ENCODE data around the gene CD48.

Gene CD48

DNA sequence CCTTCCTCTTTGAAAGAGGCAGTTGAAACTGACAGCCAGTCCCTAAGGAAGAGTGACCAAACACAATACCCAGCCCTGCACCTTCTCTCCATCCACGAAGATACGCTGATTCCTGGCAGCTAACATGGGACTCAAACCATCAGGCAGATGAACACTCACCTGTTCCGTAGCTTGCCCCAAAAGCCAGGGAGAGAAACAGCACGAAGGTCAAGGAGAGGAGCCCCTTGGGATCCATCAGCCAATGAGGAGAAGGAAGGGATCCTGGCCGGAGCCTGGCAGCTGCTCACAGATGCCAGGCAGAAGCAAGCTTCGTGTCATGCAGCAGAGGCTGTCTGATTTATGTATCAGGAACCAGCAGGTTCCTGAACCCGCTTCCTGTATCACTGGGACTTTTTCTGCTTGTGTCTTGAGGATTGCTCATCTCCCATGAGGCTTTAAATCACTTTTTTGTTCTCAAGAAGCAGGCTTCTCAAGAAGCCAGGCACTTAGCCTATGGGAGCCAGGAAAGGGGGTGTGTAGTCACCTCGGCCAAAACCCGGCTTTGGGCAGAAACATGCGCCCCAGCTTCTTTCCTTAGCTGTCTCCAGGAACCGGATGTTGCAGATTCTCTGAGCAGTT lies 64.8 kb downstream of the CD48 start, which contains the start of gene SLAMF1:
Gene SLAMF1, minus strand, starts transcription at position 334 of the 618 bp plus-strand sequence. Its CDS starts 99 bp downstream, at position 235.
- no peak for DNase-seq

DNA sequence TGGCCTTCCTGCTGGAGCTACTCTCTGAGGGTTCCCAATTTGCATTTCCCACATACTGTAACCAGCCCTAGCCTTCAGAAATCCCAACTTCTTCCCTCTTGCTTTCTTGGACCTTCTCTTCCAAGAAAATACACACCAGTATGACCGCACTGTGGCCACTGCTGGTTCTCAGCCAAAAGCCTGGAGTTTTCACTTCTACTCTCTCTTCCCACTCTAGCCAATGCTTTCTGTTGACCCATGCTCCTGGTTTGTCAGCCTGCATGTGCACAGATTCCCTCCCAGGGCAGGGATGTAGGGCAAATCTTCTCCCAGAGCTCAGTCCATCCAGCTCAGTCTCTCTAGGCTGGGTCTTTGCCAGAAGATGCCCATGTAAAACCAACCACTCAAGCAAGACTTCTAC lies 65.4 kb downstream of the CD48 start:
- no peak for DNase-seq

DNA sequence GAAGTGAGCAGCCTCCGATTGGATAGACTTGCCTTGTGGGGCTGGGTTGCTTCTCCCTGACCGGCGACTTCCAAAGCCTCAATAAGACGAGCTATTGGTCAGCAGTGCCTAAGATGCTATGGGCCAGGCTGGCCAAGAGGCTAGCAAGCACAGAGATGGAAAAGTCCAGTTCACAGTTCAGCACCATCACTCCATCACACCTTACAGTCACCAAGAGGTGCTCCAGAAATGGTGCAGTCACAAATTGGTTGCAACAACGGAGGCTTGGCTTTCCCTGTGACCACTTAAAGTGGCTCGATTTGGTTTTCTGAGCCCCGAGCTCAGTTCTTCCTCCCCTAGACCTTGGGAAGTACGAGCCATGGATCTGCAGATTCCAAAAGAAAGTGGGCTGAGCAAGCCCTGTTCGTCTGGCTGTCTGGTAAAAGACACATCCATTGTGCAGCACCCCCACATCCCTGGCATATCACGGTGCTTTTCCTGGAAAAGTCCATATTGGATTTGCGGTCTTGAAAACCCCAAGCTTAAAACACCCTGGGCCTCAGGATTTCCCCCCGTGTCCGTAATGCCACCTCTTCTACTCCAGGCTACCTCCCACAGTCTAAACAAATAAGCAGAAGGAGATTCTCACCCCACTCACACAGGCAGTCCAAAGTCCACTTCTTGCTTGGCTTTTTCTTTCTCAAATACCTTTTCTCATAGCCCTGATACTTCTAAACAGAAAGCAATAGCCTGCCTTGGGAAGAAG lies 66.1 kb downstream of the CD48 start:
- no peak for DNase-seq

DNA sequence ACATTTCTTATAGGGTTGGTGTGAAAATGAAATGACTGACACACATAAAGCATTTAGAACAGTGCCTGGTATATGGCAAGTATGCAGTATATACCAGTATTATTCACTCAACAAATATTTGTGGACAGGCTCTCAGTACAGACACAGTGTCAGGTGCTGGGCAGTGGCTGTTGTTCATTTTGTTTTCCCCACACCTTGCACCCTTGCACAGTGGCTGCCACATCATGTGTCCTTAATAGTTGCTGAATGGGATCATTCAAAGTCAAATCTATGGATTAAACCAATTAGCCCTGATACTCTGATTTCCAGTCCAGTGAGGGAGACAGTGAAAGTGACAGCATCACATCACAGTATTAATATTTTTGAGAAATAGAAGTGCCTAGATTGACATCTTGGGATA lies 67.2 kb downstream of the CD48 start:
- no peak for DNase-seq

DNA sequence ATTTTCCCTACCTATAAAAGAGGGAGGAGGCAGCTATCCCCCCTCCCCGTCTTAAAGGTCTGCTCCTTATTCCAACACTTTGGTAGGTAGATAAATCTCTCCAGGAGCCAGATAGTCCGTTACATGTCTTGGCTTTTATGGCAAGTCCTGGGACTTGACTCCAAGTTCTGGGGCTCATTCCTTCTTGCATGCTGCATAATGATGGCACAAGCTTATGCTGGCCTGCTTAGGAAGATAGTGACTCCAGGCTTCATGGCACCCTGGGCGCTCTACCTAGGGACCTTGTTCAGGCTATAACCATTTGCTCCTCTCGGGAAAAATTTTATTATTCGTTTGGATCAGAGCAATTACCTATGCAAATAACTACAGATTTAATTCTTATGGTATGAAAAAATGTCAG lies 68.5 kb downstream of the CD48 start:
- no peak for DNase-seq

DNA sequence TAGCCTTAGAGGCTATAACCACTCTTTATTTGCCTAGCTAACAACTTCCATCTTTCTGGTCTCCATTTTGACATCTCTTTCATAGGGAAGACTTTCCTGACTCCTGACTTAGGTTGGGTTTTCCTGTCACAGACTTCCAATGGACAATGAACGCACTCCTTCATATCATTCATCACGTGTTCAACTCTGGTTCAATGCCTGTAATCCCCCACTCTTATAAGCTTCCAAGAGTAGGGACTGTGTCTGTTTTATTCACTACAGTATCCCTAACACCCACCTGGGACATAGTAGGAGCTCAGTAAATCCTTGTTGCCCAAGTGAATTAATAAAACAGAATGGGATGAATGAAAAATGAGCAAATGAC lies 69.4 kb downstream of the CD48 start:
- no peak for DNase-seq

DNA sequence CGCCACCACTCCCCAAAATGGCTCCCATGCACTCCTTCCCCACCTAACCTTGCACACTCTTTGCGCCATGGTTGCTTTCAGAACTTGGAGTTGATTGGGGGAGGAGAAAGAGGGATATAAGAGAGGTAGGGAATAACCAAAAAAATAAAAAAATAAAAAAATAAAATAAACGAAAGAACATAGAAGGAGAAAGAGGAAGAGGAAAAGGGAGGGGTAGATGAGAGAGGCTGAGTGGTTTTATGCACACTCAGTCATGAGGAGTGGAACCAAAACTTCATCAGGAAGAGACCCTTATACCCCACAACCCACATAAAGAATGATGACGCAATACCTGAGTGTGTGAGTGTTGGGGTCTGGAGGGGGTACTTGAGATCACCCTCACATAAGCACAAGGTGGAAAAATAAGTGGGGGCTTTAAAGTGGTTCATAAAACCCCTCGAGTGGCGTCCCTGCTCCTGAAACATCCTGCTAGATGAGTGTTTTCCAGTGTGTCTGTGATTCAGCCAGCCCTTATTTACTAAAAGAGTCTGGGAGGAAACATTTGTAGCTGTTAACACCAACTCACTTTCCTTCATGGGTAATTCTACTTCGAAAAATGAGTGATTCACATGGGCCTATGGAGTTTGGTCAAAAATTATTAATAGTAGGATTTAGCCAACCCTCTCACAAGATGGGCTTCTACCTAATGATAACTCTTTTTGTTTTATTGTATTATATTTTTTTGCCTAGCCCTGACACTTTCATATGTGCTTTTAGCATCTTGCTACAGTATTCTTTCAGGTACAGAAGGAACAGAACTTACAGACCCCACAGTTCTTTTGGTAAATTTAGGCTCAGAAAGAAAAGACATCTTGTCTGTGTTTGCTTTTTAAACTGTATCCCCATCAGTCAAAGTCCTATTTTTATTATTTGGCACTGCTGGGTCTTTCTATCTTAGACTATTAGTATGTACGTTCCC lies 70.0 kb downstream of the CD48 start:
- no peak for DNase-seq

DNA sequence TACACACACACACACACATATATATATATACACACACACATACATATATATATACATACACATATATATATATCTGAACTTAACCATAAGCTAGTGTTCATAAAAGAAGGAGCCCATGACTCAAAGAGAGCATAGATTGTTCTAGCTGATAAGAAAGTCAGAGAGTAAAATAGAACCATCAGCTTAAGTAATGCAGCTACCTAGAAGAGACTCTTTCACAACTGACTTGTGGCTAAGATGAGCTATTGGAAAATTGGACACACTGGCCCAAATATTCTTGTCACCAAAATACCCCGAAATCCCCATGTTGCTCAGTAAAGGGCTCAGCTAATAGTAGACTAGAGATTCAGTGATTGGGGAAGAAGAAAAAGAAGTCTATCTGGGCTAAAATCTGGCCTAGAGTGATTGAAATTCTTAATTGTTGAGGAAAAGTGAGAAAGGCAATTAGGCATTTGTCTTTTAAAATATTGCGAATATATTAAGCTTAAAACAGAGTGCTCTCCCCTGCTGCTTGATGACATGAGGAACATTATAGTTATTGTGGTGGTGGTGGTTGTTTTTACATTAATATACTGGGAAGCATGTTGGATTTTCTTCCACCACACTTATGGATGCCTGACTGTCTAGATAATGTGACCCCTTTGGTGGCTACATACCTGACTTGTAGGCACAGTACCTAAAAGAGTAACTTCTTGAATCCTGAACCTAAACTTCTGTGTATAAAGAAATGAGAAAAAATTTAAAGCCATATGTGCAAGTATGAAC lies 71.1 kb downstream of the CD48 start:
- DNase-seq: no peak

DNA sequence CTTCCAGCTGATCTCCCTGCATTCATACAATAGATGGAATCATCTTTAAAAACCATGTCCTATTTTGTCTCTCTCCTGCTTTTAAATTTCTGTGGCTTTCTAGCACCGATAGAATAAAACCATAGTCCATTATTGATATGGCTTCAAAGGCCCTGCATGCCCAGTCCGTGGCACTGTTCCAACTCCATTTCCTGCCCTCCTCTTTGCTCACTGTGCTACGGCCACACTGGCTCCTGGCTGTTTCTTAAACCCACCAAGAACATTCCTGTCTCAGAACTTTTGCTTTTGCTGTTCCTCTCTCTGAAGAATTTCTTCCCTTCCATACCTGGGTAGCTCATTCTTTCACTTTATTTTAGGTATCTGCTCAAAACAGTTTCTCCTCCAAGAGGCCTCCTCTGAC lies 72.0 kb downstream of the CD48 start:
- DNase-seq: no peak

DNA sequence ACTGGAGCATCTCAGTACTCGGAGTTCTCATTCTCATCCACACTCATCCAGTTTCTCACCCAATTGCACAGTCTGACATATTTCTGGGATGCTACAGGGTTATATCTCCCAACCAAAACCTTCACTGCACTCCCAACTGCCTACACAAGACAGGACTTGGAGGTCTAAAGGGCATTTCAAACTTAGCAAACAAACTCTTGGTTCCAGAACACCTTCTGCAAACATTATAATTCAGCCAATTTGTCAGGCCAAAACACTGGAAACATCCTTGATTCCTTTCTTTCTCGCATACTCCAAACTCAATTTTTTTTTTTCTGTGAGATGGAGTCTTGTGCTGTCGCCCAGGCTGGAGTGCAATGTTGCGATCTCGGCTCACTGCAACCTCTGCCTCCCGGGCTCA lies 72.7 kb downstream of the CD48 start:
- no peak for DNase-seq

DNA sequence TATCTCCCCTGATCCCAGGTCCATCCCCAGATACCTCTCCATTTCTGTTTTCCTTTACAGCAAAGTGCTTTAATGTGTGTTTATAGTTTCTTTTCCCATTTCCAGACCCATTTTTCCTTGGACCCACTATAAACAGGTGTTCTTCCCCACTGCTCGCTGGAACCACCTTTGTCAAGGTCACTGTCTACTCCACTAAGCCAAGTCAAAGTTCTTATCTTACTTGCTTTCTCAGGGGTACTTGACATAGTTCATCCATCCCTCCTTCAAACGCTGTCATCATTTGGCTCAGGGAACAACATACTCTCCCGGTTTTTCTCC lies 73.1 kb downstream of the CD48 start:
- DNase-seq: no peak

DNA sequence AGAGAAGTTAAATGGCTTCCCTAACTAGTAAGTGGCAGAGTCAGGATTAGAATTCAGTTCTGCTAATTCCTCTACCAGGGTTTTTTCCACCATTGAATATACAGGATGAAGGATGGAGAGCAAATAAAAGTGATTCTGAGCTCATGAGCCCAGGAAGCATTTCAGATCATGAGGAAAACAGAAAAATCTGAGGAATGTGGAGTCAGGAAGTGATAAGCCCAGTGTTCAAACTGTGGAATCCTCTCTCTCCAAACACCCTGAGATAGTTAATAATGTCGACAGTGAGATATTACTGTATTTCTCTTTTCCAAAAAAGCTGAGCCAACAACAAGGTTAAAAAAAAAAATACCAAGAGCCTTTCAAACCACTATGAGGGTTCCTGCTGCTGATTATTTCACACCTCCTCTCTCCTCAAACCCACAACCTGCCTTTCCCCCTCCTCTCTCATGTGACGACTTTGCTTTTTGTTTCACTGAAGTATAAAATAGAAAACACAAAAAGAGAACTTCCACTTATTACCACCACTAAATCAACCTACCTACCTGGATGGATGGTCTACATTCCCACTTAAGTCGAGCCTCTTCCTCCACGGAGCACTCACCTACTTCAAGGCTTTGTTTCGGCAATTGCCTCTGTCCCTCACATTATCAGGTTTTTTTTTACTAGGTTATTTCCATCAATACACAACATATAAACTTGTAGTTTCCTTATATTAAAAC lies 73.6 kb downstream of the CD48 start:
- DNase-seq: no peak

DNA sequence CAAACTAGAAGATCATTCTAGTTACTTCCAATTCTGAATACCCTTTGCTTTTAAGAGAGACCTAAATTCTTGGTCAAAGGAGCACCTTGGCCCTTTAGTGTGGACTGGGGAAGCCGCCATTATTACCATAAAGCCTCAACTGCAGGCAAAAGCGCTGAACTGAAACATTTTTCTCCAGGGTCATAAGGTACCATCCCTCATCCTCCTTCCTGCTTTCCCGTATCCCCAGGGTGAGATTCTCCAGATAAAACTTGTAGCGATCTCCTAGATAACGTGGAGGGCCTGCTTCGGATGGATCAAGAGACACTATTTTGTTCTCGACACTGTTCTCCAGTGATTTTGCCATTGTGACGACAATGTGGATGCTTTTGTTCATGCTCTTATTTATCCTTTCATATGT lies 74.6 kb downstream of the CD48 start:
- DNase-seq: no peak

DNA sequence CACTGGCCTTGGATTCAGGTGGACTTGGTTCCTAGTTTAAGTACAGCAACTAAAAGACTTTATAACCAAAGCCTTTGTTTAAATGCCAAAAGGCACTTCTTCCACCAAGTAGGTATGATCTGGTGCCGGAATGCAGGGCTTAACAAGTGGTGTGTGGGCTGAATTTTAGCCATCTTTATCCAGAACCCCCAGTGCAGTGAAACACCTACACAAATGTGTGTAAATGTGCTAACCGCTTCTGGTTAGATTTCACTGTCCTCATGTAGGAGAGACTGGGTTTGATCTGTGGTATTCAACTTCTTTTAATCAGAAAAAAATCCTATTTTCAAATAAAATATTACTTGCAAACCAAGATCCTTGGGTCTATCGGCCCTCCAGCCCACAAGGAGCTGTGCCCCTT lies 75.1 kb downstream of the CD48 start:
- DNase-seq: no peak

DNA sequence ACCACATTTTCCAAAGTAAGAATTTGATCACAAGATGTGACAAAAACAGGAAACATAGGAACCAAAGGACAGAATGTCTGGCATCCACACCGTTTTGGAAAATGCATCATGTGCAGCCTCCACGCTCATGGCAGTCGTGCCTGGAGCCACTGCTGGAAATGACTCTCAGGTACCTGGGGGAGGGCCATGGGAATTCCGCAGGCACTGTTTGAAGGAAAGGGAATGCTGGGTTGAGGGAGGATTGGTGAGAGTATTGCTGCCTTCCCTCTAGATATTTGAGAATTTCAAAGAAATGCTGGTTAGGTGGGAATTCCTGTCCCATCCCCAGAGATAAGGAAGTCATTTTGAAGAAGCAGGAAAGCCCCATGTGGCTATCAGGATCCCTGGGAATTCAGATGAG lies 75.5 kb downstream of the CD48 start:
- DNase-seq: no peak

DNA sequence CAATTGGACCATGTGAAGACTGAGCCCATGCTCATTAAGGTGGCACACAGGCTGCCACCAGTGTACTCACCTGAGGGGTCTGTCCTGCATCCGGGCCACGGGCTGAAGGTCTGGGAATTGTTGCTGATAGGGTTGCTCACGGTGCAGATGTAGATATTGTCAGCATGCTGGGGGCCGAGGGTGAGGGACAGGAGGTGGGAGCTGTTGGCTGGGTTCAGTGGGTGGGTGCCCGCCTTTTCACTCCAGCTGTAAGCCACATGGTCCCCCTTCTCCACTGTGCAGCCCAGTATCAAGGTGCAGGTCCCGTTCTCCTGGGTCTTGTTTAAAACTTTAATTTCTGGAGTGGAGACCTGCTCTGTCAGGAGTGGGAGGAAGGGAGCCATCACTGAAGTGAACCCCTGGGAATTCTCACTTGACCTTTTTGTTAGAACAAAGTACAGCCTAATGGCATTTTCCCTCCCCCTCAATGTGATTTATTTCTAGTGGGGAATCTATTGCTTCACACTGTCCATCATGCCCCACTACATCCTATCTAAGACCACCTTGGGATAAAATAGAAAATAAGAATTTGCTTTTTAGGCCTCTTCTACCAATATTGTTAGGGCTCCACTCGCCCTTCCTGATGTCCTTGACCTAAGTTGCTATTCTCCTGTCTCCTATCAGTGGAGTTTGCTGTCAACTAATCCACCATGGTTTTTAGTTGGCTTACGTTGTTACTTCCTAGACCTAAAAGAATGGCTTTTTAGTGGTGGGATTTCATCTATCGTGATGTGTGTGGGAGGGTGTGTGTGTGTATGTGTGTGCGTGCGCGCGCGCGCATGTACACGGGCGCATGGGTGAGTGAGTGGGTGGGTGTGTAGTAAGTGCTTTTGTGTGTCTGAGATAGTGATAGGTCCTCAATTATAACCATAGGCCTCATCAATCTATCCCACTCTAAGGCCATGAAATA lies 76.8 kb downstream of the CD48 start:
- no peak for DNase-seq

DNA sequence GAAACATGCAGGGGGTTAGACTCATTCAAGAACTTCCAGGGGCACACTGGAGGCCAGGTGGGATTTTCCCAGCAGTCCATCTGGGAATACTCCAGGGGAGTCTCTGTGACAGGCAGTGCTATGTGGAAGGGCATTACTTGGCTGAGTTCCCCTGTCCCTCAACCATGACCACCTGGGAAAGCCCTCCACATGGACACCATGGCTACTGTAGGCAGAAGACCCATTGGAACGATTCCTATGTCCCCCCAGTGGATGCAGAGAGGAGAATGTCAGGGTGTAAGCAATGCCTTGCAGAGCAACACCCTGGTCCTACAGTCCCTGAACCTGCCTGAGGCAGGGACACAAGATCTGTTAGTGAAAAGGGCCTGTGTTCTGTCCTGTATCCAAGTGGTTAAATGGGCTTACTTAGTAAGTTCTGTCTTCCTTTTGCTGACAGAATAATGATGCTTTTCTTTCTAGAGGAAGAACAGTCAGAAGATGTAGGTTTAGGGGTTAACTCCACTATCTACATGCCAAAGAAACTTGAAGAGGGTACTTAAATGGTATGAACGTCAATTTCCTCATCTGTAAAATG lies 78.2 kb downstream of the CD48 start:
- no peak for DNase-seq

DNA sequence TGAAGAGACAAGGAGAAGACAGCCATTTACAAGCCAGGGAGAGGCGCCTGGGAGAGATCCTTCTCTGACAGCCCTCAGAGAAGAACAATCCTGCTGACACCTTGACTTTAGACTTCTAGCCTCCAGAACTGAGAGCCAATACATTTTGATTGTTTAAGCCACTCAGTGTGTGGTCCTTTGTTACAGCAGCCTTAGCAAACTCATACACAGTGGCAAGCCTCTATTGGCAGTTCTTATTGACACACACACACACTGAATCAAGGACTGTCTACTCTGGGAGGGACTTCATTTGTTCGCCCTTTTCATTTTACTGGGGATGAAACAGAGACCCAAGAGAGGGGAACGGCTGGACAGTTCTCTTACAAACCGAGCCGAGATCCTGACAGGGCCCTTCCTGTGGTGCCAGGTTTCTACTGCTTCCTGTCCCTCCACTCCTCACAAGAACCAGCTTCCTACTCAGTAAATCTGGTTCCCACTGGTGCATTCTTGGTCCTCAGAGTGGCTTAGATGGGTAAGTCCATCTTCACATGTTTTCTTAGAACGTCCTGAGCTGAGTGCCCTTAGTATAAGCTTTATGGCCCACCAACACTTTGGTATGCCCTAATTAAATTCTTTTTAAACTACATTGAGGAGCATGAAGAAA lies 79.5 kb downstream of the CD48 start:
- DNase-seq: no peak

DNA sequence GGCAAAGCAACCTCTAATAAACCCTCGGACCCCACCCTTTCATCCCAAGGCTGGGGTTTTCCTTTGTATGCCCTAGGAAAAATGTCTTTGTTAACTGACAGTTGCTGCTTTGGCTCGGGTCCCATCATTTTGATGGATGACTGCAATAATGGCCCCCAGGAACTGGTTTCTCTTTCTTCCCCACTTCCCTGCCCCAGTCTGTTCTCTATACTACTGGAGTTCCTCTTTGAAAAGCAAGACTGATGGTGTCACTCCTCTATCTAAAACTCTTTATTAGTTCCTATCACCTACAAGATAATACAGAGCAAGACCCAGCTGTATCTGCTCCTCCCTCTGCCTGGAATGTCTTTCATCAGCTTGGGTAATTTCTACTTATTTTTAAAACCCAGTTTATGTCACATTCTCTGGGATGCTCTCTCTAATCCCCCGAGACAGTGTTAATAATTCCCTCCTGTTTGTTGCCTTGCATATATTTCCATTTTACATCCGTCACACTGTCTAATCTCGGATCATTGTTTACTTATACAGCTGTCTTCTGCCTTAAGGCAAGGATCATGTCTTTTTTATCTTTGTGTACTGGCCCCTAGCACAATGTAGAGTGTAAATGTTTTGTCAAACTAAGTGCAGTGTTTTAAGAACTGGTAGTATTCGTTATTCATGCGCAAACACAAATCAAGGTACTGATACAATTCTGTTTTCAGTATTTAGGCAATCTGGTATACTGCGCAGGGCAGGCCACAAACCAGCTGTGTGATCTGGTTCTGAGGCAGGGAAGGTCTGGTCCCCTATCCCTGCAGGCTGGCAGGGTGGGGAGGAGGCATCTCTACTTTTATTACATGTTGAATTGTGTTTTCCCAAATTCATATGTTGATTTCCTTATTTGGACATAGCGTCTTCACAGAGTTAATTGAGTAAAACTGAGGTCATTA lies 80.8 kb downstream of the CD48 start:
- DNase-seq: peak; percentile 88

Measured in NCI-H526 treated with DMSO at 0.1 percent for 48 hours (cell line).